H1 (cell line): ENCODE measurements around the gene SLC27A2. TPM values are rescaled to one million over a fixed set of nuclear protein-coding genes. Genes with fewer than 3 reads are reported as not detected.
A peak's percentile ranks its signal among the peaks of the same experiment; 100 is the strongest.

Experiments
- GTF2F1 ChIP-seq: IDR thresholded peaks from 2 replicates; pipeline ENCODE4 v1.6.1; 2012; ENCODE audit warnings: low read depth, low read length, improper control_type of control experiment, borderline replicate concordance
- MAX ChIP-seq: IDR thresholded peaks from 2 replicates; pipeline ENCODE4 v1.6.1; 2012; ENCODE audit warnings: inconsistent platforms
- SUZ12 ChIP-seq: fragments of 200-600 bp; sonication (generic); IDR thresholded peaks from 2 replicates; pipeline ENCODE4 v1.6.1; 2012; ENCODE audit warnings: mild to moderate bottlenecking, inconsistent platforms, low read length, moderate library complexity, mixed read lengths
- TEAD4 ChIP-seq: IDR thresholded peaks from 2 replicates; pipeline ENCODE4 v1.6.1; 2012; ENCODE audit warnings: low read depth, low read length, inconsistent platforms, mixed read lengths
- USF2 ChIP-seq: IDR thresholded peaks from 2 replicates; pipeline ENCODE4 v1.6.1; 2011; ENCODE audit warnings: low read length, improper control_type of control experiment
- polyA plus RNA-seq, 7 experiments: library from polyadenylated mRNA; depleted of rRNA in 3 of 7; stranded (reverse) in 5 of 7; unstranded in 2 of 7; fragments of >200 nt in 5 of 7; fragments of 200-250 nt in 2 of 7; gene quantifications; 1 replicate in 5 of 7; 2 replicates in 1 of 7; 4 replicates in 1 of 7; pipeline versions ENCODE4 v1.2.1 to v1.2.3, GENCODE V29; 2011 to 2013; ENCODE audit warnings: missing spikeins in 2 of 7, mixed read lengths in 2 of 7
- total RNA-seq: library from RNA; stranded (reverse); fragmentation: NEBNext Ultra II Directional; extraction: Animal tissue kit (Norgen Biotek cat#: 25700); gene quantifications from 2 replicates; pipeline ENCODE4 v1.2.1, GENCODE V29; 2021

SLC27A2 gene
- total and polyA plus RNA-seq, 2 of the 8 experiments (the other 6 are each of a cell fraction or from before 2014, with no cell fraction given): 5.6 to 5.8 TPM

- no peak for TF ChIP-seq USF2
- TF ChIP-seq MAX: no peak
- TF ChIP-seq SUZ12: no peak
- TF ChIP-seq GTF2F1: no peak
- TF ChIP-seq TEAD4: 0 out of 2 replicates have a peak, but pooled peaks have one; percentile 22
Observed at GRCh38 chr15:50145451-50145872, 36.5 kb upstream of the SLC27A2 start (continued).
